Activated CD8-positive, alpha-beta memory T cell treated with anti-CD3 and anti-CD28 coated beads, Interleukin-2, amount 10 ng/mL, durations not matched to agents 7 days and 5 days (primary cell): ENCODE data around the gene PLCB4. TPM values are rescaled to one million over a fixed set of nuclear protein-coding genes. Genes with fewer than 3 reads are reported as not detected.

Experiments used
- ATAC-seq: fragments of 150-1000 bp; cut with Tn5 transposase; one replicate; pipeline ENCODE4 v1.10.0; 2021; ENCODE audit warnings: moderate library complexity
- CTCF ChIA-PET: fragments of 350-600 bp; sonication (Branson Sonifier 250); formaldehyde crosslinking; loops from one replicate; lab custom pipeline; 2021; ENCODE audit warnings: antibody characterized with exemption; lab: Charles Lee
- DNase-seq: peaks from one replicate; pipeline ENCODE4 v3.0.0-alpha.2; 2020
- H3K27ac Mint-ChIP-seq: one replicate; pipeline ENCODE4 v1.8.0; 2021; ENCODE audit warnings: mild to moderate bottlenecking, mixed read lengths
- H3K27me3 Mint-ChIP-seq: one replicate; pipeline ENCODE4 v1.8.0; 2021; ENCODE audit warnings: mixed read lengths
- H3K36me3 Mint-ChIP-seq: one replicate; pipeline ENCODE4 v1.8.0; 2021; ENCODE audit warnings: mild to moderate bottlenecking, mixed read lengths
- H3K4me1 Mint-ChIP-seq: one replicate; pipeline ENCODE4 v1.8.0; 2021; ENCODE audit warnings: mixed read lengths
- H3K4me3 Mint-ChIP-seq: one replicate; pipeline ENCODE4 v1.8.0; 2021; ENCODE audit warnings: mild to moderate bottlenecking, moderate library complexity, mixed read lengths
- H3K9me3 Mint-ChIP-seq: one replicate; pipeline ENCODE4 v1.8.0; 2022; ENCODE audit warnings: low read depth, mixed read lengths
- total RNA-seq, 2 experiments: library from RNA; stranded (reverse); gene quantifications; one replicate each; pipeline ENCODE4 v1.2.3, GENCODE V29; 2021

PLCB4 gene
- total RNA-seq, 2 experiments from 2014 or later, result not detected

DNA sequence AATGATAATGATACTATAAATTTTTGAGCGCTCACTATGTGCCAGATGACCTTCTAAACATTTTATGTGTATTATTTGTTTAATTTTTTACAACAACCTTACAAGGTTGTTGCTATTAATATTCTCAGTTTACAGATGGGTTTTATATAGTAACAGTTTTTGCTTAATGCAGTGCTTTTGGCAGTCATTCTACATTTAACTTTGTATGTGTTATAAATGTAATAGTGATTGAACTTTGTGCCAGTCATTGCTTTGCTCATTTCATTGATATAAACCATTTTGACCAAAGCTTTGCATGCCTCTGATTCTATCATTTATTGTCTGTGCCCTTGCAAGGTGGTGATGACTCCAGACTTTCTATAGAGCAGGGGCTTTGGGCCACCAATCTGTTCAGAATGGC, 239.2 kb downstream of the PLCB4 start:
- Mint-ChIP-seq H3K36me3 (no peaks in the 10 kb centered on the region), H3K27me3 (no peaks in the 10 kb centered on the region), H3K4me1 (no peaks in the 10 kb centered on the region), H3K9me3 (peaks cover 3% of the 10 kb centered on the region), H3K27ac (no peak overlapping the region), H3K4me3 (no peak overlapping the region)
- ATAC-seq (no peak), DNase-seq (no peak)
- CTCF ChIA-PET, result no interaction called here

- no peaks in the 10 kb centered on the region for H3K4me1 Mint-ChIP-seq
- H3K27me3 Mint-ChIP-seq, result no peaks in the 10 kb centered on the region
- H3K9me3 Mint-ChIP-seq, result peaks cover 6% of the 10 kb centered on the region
- DNase-seq (no peak), ATAC-seq (no peak)
- H3K27ac Mint-ChIP-seq, result no peak overlapping the region
- H3K4me3 Mint-ChIP-seq, result no peak overlapping the region
- no peaks in the 10 kb centered on the region for H3K36me3 Mint-ChIP-seq
- CTCF ChIA-PET, result no interaction called here
Measured at GRCh38 chr20:9311132-9311531, 242.2 kb downstream of the PLCB4 start.

DNA sequence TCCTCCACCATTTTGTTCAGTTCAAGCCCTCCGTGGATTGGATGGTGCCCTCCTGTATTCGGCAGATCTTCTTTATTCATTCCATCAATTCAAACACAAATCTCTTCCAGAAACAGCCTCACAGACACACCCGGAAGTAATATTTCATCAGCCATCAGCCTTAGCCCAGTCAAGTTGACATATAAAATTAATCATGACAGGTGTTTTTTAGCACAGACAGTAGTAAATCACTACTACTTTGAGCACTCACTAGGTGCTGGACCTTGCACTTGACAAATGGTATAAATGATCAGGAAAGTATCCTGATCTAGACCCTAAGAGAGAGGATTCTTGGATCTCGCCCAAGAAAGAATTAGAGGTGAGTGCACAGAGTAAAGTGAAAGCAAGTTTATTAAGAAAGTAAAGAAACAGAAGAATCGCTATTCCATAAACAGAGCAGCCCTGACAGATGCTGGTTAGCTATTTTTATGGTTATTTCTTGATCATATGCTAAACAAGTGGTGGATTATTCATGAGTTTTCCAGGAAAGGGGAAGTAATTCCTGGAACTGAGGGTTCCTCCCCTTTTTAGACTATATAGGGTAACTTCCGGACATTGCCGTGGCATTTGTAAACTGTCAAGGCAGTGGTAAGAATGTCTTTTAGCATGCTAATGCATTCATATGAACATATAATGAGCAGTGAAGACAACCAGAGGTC, 250.9 kb downstream of the PLCB4 start:
- ATAC-seq (no peak), DNase-seq (no peak)
- Mint-ChIP-seq H3K9me3 (peaks cover 8% of the 10 kb centered on the region), H3K27me3 (no peaks in the 10 kb centered on the region), H3K4me3 (no peak overlapping the region), H3K27ac (no peak overlapping the region), H3K36me3 (no peaks in the 10 kb centered on the region), H3K4me1 (no peaks in the 10 kb centered on the region)
- CTCF ChIA-PET, result no interaction called here

DNA sequence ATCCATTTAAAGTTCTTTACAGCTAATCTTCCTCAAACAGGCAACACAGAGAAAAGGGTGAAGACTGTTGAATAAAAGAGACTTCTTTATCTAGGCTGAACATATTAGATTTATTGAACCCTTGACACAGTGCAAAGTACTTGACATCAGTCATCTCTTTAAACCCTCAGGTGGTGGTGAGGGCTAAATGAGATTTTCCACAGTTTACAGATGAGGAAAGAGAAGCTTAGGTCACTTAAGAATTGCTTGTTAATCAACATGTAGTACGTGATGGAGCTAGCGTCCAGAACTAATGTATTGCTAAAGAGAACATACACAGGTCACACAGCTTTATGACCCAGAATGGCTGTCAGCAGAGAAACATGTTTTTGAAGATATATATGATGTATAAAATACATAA, 252.1 kb downstream of the PLCB4 start:
- Mint-ChIP-seq H3K4me1 (no peaks in the 10 kb centered on the region), H3K4me3 (no peak overlapping the region), H3K27ac (no peak overlapping the region), H3K36me3 (no peaks in the 10 kb centered on the region), H3K27me3 (no peaks in the 10 kb centered on the region), H3K9me3 (peaks cover 8% of the 10 kb centered on the region)
- DNase-seq (no peak), ATAC-seq (no peak)
- CTCF ChIA-PET, result no interaction called here

GRCh38 chr20:9322661-9323060, 253.8 kb downstream of the PLCB4 start:
- no peaks in the 10 kb centered on the region for H3K36me3 Mint-ChIP-seq
- no peaks in the 10 kb centered on the region for H3K4me1 Mint-ChIP-seq
- CTCF ChIA-PET, result no interaction called here
- H3K9me3 Mint-ChIP-seq, result peaks cover 8% of the 10 kb centered on the region
- ATAC-seq (no peak), DNase-seq (no peak)
- H3K27ac Mint-ChIP-seq, result no peak overlapping the region
- H3K27me3 Mint-ChIP-seq, result no peaks in the 10 kb centered on the region
- H3K4me3 Mint-ChIP-seq, result no peak overlapping the region

GRCh38 chr20:9323622-9324021, 254.7 kb downstream of the PLCB4 start:
- peaks cover 7% of the 10 kb centered on the region for H3K9me3 Mint-ChIP-seq
- no peak overlapping the region for H3K4me3 Mint-ChIP-seq
- no peaks in the 10 kb centered on the region for H3K4me1 Mint-ChIP-seq
- ATAC-seq, result no peak
- H3K27ac Mint-ChIP-seq, result no peak overlapping the region
- H3K27me3 Mint-ChIP-seq, result no peaks in the 10 kb centered on the region
- CTCF ChIA-PET, result no interaction called here
- no peak for DNase-seq
- H3K36me3 Mint-ChIP-seq, result no peaks in the 10 kb centered on the region

- Mint-ChIP-seq H3K4me1 (no peaks in the 10 kb centered on the region), H3K36me3 (no peaks in the 10 kb centered on the region), H3K9me3 (no peaks in the 10 kb centered on the region), H3K27me3 (no peaks in the 10 kb centered on the region), H3K4me3 (no peak overlapping the region), H3K27ac (no peak overlapping the region)
- DNase-seq (no peak), ATAC-seq (no peak)
- CTCF ChIA-PET, result no interaction called here
Measured at GRCh38 chr20:9329355-9330101, 260.6 kb downstream of the PLCB4 start.

DNA sequence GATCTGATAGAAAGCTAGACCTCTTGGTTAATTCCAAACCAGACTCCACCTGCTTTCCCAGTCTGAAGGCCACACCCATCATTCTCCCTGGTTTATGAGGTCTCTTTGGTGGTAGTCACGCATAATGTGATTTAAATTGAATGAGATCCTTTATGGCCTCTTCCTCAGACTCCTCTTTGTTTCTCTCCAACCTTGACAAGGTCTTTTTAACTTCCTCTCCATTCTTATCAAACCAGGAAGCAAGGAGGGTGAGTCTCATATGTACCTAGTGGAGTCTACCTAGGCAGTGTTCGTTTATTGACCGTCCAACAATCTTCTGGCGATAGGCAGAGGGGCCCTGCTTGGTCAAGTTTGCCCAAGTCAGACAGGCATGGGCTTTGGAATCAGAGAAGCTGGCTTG, 261.3 kb downstream of the PLCB4 start:
- ATAC-seq (no peak), DNase-seq (no peak)
- no peak overlapping the region for H3K4me3 Mint-ChIP-seq
- no peaks in the 10 kb centered on the region for H3K36me3 Mint-ChIP-seq
- no peaks in the 10 kb centered on the region for H3K4me1 Mint-ChIP-seq
- no peak overlapping the region for H3K27ac Mint-ChIP-seq
- H3K27me3 Mint-ChIP-seq, result no peaks in the 10 kb centered on the region
- CTCF ChIA-PET, result no interaction called here
- no peaks in the 10 kb centered on the region for H3K9me3 Mint-ChIP-seq

DNA sequence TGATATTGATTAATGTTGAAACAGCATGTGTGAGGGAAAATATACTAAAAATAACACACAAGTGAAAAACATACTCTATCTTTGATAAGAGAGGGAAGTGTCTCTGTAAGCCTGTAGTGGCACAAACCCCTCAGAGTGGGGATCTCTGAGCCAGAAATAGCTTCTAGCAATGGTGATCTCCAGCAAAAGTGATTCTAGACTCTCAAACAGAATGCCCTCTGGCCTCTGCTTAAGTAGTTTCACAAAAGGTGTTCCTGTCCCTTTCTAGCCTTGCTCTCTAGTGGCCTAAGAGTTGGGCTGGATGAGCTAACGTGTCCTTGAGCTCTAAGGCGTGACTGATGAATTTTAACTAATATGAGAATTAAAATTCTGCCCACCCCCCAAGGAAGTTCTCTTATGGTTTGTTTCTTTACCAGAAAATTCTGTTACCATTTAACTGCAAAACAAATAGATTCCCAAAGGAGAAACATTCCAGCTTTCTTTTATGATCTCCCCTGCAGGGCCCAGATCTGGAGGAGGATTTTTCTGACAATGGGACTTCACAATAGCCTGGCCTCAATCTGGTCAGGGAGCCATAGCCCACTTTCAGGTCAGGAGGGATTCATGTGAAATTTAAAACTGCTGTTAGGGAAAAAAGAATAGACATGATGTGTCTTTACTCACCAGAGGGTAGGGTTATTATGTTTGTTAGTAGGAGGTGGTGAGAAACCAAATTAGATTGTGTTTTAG, 263.0 kb downstream of the PLCB4 start:
- no peak for ATAC-seq
- Mint-ChIP-seq H3K27me3 (no peaks in the 10 kb centered on the region), H3K27ac (no peak overlapping the region), H3K36me3 (no peaks in the 10 kb centered on the region), H3K9me3 (no peaks in the 10 kb centered on the region), H3K4me1 (no peaks in the 10 kb centered on the region), H3K4me3 (no peak overlapping the region)
- CTCF ChIA-PET, result no interaction called here
- DNase-seq, result no peak

DNA sequence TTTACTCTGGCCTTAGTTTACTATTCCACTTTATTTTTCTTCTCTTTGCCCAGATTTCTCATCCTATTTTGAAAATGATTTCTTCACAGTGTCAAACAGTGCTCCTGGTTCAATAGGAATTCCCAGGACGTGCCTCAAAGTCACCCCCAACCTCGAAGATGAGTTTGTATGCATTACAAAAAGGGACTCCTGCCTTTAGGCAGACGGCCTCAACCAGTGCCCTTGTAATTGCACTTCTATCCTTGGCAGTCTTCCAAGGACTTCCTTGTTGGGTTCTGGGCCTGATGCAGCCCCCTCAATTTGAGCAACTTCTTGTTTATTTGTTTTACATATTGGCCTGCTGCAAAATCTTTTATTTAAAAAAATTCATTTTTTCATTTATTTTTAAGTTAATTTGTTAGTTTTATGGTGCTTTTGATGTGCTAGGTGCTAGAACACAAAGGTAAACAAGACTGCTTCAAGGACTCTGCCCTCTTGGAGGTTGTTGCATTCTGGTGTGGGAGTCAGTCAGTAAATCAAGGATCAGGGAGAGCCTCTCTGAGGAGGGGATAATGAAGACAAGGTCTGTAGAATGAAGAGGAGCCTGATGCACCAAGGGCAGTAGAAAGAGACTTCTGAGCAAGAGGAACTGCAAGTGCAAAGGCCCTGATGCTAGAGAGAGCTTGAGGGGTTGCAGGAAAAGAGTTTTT, 264.0 kb downstream of the PLCB4 start:
- no peaks in the 10 kb centered on the region for H3K9me3 Mint-ChIP-seq
- H3K27me3 Mint-ChIP-seq, result no peaks in the 10 kb centered on the region
- CTCF ChIA-PET, result no interaction called here
- H3K36me3 Mint-ChIP-seq, result no peaks in the 10 kb centered on the region
- no peak overlapping the region for H3K27ac Mint-ChIP-seq
- H3K4me1 Mint-ChIP-seq, result no peaks in the 10 kb centered on the region
- DNase-seq, result no peak
- no peak overlapping the region for H3K4me3 Mint-ChIP-seq
- ATAC-seq, result no peak

- Mint-ChIP-seq H3K36me3 (no peaks in the 10 kb centered on the region), H3K9me3 (no peaks in the 10 kb centered on the region), H3K4me3 (no peak overlapping the region), H3K4me1 (no peaks in the 10 kb centered on the region), H3K27ac (no peak overlapping the region), H3K27me3 (no peaks in the 10 kb centered on the region)
- ATAC-seq (no peak), DNase-seq (no peak)
- CTCF ChIA-PET, result no interaction called here
Measured at GRCh38 chr20:9334866-9335265, 266.0 kb downstream of the PLCB4 start.

GRCh38 chr20:9338101-9338500, 269.2 kb downstream of the PLCB4 start:
- CTCF ChIA-PET, result no interaction called here
- no peaks in the 10 kb centered on the region for H3K27me3 Mint-ChIP-seq
- no peaks in the 10 kb centered on the region for H3K9me3 Mint-ChIP-seq
- ATAC-seq (no peak), DNase-seq (no peak)
- H3K4me1 Mint-ChIP-seq, result no peaks in the 10 kb centered on the region
- H3K4me3 Mint-ChIP-seq, result no peak overlapping the region
- H3K36me3 Mint-ChIP-seq, result no peaks in the 10 kb centered on the region
- H3K27ac Mint-ChIP-seq, result no peak overlapping the region

GRCh38 chr20:9339708-9340107, 270.8 kb downstream of the PLCB4 start:
- no peaks in the 10 kb centered on the region for H3K27me3 Mint-ChIP-seq
- ATAC-seq (no peak), DNase-seq (no peak)
- H3K27ac Mint-ChIP-seq, result no peak overlapping the region
- H3K4me1 Mint-ChIP-seq, result no peaks in the 10 kb centered on the region
- H3K4me3 Mint-ChIP-seq, result no peak overlapping the region
- peaks cover 3% of the 10 kb centered on the region for H3K9me3 Mint-ChIP-seq
- H3K36me3 Mint-ChIP-seq, result no peaks in the 10 kb centered on the region
- CTCF ChIA-PET, result no interaction called here
